GM12864 (cell line): ENCODE data around the gene CNTNAP2.

Source experiments
- DNase-seq: peaks from one replicate; pipeline ENCODE4 v3.0.0-alpha.2; 2011; ENCODE audit warnings: low read depth
- H3K4me3 ChIP-seq: 2 replicates; pipeline ENCODE4 v1.5.1; 2011; ENCODE audit warnings: mild to moderate bottlenecking, low read depth, low read length, control low read depth
- CTCF ChIP-seq: IDR thresholded peaks from 2 replicates; pipeline ENCODE4 v1.5.1; 2011; ENCODE audit warnings: low read depth, mild to moderate bottlenecking, moderate library complexity, low read length, control low read depth, inconsistent platforms; ENCODE audit errors: missing control alignments

Gene CNTNAP2

GRCh38 chr7:147524726-147525250 lies 1408.2 kb downstream of the CNTNAP2 start:
- no peak for TF ChIP-seq CTCF
- no peak for DNase-seq
- H3K4me3 ChIP-seq: no peak overlapping the region

GRCh38 chr7:147525325-147525724 lies 1408.7 kb downstream of the CNTNAP2 start:
- H3K4me3 ChIP-seq: no peak overlapping the region
- no peak for TF ChIP-seq CTCF
- no peak for DNase-seq

GRCh38 chr7:147535701-147536111 lies 1419.1 kb downstream of the CNTNAP2 start:
- no peak for TF ChIP-seq CTCF
- no peak overlapping the region for H3K4me3 ChIP-seq
- no peak for DNase-seq

GRCh38 chr7:147539685-147540084 lies 1423.1 kb downstream of the CNTNAP2 start:
- no peak for TF ChIP-seq CTCF
- no peak for DNase-seq

GRCh38 chr7:147540743-147541142 lies 1424.1 kb downstream of the CNTNAP2 start:
- DNase-seq: no peak
- H3K4me3 ChIP-seq: no peak overlapping the region
- no peak for TF ChIP-seq CTCF

More at GRCh38 chr7:147539685-147540084, 1423.1 kb downstream of the CNTNAP2 start:
- no peak overlapping the region for H3K4me3 ChIP-seq

GRCh38 chr7:147541261-147541660 lies 1424.7 kb downstream of the CNTNAP2 start:
- no peak for TF ChIP-seq CTCF
- H3K4me3 ChIP-seq: no peak overlapping the region
- DNase-seq: no peak

GRCh38 chr7:147547252-147547897 lies 1430.8 kb downstream of the CNTNAP2 start:
- peak; percentile 22 for TF ChIP-seq CTCF
- no peak for DNase-seq
- H3K4me3 ChIP-seq: no peak overlapping the region
